HG02588 (cell line): ENCODE measurements around the gene KLK2.

ENCODE experiments used
- ATAC-seq: cut with Tn5 transposase; IDR thresholded peaks from one replicate; pipeline ENCODE4 v1.9.1; 2021; ENCODE audit warnings: mild to moderate bottlenecking, moderate library complexity; ENCODE audit not compliant: unreplicated experiment

KLK2 gene

GRCh38 chr19:50873056-50873455 lies at the start of gene KLK2:
TSS of gene KLK2 (plus strand) at chr19:50873439. CDS start at chr19:50873474, 35 bp downstream.
- ATAC-seq = no peak

GRCh38 chr19:50826492-50827240 lies 46.6 kb upstream of the KLK2 start:
- ATAC-seq = no peak

DNA sequence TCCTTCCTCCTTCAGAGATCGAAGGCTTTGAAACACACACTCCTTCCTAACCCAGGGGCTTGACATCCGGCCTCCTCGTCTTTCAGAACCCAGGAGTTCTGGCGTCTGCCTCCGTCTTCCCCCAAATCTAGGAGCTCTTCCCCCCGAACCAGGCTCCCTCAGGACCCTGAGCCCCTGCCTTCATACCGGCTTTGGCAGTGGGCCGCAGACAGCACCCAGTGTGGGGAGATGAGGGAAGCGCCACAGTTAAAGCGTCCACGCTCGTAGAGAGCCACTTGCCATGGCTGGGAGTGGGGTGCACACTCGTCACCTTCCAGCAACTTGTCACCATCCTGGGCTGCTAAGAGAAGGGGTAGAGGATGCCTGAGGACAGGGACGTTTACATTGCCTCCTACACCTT lies 45.8 kb upstream of the KLK2 start:
- no peak for ATAC-seq

- no peak for ATAC-seq
Observed at GRCh38 chr19:50829801-50830200, 43.4 kb upstream of the KLK2 start.

DNA sequence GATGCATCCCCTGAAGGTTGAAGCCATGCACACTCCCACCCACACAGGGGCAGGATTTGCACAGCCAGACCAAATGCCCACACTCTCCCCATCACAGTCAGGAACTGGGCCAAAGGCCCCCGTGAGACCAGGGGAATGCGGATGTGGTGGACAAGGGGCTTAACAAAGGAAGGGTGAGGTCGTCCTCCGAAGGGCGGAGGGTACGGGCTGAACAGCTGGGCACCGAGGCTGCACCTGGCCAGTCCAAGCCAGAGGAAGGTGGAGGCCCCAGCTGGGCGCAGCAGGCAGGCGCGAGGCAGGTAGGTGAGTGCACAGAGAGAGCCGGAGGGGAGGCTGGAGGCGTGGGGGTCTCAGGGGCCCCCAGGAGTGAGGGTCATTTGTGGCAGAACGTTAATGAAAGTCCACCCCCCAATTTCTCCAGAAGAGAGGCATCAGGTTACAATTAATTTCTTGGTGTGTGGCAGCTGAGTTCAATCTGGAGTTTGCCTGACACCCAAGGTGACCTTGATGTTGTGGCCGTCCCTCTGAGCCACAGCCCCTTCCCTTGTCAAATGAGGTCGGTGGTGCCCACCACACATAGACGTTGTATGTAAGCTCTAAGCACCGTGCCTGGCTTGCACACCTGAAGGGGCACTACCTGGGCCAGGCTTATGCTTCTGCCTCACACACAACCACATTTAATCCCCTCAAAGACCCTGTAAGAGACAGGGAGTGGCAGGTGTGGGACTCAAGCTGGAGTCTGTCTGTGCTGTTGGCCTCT lies 42.8 kb upstream of the KLK2 start:
- ATAC-seq = no peak

DNA sequence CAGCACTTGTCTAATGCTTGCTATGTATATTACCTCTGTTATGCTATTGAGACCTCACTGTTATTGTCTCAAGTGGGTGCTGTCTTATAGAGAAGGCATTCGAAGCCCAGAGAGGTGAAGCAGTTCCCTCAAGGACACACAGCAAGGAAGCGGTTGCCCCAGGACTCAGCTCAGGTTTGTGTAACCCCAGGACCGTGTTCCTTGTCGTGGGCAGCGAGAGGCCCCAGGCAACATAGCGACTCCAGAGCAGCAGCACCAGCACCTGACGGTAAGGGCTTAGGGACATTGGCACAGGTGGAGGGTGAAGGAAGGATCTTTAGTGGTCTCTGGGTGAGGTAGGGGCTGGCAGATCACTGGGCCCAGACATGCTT lies 42.2 kb upstream of the KLK2 start:
- no peak for ATAC-seq

- ATAC-seq = no peak
Observed at GRCh38 chr19:50832666-50833065, 40.6 kb upstream of the KLK2 start.

DNA sequence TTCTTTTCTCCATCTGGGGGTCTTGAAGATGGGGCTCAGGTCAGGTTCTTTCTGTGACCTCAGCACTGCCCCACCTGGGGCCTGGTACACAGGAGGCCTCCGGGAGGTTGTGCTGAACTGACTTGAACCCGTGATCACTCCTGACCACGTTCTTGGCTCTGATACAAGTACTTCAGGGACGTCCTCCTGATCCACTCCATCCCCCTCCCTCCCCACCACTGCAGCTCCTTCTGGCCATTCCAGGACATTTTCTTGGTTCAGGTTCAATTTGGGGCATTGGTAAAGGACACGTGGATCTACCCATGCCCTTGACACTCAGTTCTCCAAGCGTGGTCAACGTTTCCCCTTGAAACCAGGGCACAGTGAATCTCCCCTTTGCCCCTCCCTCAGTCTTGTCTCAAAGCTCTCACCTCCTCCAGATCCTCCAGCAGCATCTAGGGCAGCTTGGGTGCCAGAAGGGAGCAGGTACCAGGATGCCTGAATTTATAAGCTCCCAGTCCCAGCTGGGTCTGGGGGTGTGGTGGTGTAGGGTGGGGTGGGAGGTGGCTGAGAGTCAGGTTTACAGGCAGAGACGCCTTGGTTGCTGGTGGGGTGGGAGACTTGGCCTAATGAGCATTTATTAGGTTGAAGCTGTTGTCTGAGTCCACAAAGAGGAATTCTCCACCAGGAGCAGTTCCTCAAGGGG lies 40.0 kb upstream of the KLK2 start, which contains the start of gene KLK15:
TSS of gene KLK15 (minus strand) at position 458 of the 685 bp plus-strand sequence. CDS start 2,082 bp downstream, outside the sequence.
- ATAC-seq = no peak

GRCh38 chr19:50833802-50834167 lies 39.5 kb upstream of the KLK2 start:
- ATAC-seq = no peak

DNA sequence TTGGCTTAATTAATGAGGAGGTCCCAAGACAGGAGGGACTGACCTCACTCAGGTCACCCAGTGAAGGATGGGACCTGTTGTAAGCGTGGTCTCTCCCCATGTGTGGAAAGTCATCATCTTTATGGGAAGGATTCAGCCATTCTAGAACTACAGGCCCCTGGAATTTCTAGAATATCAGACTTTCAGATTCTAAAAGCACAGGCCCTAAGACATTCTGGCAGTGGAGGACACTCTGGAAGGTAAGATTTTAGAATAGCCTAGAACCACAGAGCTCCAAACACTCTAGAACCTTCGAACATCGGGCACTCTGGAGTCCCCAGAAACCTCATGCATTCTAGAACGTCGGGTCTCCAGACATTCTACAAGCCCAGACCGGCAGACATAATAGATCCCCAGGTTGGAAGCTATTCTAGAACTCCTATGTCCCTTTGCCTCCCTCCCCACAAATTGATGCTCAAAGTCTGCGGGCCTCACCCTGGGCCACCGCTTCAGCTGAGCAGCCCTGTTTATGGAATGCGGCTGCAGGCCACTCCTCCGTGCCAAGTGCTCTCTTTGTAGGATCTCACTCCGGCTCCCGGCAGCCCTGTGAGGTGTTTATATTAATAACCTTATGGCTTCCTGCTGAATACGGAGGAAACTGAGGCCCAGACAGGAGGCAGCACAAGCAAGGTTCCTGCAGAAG lies 38.0 kb upstream of the KLK2 start:
- no peak for ATAC-seq

DNA sequence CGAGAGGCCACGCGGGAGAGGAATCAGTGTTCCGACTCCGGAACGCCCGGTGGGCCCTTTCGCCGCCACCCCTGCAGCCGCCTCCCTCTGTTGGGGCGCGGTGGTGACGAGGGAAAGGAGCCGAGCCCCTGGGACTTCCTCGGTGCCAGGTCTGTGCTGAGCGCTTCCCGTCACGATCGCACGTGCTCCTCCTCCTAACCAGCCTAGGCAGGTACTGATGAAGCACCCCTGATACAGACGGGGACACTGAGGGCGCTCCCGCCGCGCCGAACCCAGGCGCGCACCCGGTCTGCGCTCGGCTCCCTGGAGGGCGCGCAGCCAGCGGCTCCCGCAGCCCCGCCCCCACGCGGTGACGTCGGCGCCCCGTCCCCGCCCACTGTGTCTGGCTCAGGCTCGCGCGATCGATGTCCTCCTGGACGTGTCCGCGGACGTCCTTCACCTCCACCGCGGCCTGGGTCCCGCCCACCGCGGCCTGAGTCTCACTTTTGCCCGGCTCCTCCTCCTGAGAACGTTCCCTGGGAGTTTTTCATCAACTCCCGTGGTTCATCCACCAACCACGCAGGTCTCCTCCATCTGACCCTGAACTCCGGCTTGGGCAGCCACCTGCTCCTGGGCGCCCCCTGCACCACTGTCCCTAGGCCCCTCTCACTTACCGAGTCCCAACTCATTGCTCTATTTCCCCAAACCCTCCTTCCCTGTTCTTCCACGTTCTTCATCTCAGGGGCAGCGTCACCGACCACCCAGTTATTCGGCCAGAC lies 37.3 kb upstream of the KLK2 start:
- peak; percentile 77 for ATAC-seq

DNA sequence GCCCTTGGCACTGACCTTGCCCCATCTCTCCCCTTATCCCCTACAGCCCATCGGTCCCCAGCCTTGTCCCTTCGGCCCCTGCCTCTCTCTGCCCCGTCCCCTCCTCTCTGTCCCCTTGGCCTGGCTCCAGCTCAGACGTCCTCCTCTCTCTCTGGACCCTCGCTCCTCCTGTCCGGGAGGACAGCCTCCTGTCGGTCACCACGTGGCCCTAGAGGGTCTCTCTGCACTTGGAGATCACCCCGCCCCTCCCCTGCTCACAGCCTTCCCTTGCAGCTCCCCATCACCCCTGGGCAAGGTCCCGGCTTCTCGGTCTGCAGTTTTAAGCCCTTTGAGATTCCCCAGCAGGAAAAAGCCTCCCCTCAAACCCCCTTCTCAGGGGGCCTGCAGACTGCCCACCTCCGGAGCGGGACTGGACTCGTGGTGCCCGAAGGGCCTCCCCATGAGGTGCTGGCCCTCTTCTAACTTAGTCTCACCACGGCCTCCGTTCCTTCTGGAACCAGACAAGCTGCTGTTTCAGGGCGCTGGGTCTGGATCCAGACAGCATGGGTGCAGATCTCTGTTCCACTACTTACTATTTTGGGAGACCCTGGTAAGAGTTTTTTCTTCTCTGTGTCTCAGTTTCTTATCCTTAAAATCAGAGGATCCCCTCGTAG lies 36.6 kb upstream of the KLK2 start:
- no peak for ATAC-seq

DNA sequence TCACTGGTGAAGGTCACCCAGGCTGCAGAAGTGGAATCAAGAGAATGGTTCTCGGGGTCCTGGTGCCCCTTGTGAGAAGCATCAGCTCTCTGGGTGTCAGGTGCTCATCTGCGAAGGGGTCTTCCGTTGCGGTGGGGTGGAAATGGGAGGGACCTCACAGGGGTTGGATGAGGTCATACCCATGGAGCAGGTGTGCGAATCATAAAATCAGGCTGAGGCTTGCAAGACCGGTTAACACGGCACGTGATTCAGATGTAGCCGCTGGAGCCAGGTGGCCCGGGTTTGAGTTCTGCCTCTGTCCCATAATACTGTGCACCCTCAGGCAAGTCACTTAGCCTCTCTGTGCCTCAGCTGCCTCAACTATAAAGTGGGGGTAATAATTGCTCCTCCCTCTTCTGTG lies 35.9 kb upstream of the KLK2 start:
- no peak for ATAC-seq

DNA sequence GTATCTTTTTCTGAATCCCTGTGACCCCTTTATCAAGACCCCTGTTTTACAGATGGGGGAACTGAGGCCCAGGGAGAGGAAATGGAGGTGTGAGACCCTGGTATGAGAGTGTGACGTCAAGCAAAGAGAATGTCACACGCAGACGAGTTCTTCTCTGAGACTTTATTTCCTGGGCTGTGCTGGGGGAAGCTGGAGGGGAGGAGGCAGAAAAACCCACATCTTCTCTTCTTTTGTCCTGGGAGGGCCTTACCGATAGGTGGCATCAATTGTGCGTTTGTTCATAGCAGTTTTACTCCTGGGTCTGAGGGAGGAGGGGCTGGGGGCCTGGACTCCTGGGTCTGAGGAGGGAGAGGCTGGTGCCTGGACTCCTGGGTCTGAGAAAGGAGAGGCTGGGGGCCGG lies 35.0 kb upstream of the KLK2 start:
- no peak for ATAC-seq

DNA sequence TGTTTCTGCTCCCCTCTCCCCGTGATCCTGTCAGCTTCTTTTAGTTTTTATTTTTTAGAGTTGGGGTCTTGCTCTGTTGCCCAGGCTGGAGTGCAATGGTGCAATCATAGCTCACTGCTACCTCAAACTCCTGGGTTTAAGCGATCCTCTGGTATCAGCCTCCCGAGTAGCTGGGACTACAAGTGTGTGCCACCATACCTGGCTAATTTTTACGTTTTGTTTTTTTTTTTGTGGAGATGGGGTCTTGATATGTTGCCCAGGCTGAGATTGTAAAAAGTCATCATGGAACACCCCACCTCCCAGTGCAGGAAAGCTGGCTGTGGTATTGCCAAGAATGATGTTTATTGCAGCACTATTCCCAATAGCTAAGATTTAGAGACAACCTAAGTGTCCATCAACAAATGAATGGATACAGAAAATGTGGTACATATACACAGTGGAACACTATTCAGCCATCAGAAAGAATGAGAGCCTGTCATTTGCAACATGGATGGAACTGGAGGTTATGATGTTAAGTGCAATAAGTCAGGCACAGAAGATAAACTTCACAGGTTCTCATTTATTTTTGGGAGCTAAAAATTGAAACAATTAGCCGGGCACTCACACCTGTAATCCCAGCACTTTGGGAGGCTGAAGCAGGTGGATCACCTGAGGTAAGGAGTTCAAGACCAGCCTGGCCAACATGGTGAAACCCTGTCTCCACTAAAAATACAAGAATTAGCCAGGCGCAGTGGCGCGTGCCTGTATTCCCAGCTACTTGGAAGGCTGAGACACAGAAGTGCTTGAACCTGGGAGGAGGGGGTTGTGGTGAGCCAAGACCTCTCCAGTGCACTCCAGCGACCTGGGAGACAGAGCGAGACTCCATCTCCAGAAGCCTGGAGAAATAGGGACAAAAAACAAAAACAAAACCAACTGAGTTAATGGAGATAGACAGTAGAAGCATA lies 33.3 kb upstream of the KLK2 start:
- no peak for ATAC-seq

- no peak for ATAC-seq
Observed at GRCh38 chr19:50842130-50842529, 31.1 kb upstream of the KLK2 start.

DNA sequence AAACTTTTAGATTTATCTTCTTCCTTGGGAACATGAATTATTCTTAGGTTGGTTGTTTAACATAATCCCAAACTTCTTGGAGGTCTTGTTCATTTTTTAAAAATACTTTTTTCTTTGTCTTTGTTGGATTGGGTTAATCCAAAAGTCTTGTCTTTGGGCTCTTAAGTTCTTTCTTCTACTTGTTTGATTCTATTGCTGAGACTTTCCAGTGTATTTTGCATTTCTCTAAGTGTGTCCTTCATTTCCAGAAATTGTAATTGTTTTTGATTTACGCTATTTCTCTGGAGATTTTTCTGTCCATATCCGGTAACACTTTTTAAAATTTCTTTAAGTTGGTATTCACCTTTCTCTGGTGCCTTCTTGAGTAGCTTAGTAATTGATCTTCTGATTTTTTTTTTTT lies 30.0 kb upstream of the KLK2 start:
- no peak for ATAC-seq

- no peak for ATAC-seq
Observed at GRCh38 chr19:50843701-50844221, 29.5 kb upstream of the KLK2 start.
